CD4-positive, CD25-positive, alpha-beta regulatory T cell (primary cell): ENCODE data around the gene TREML2. TPM values are rescaled to one million over a fixed set of nuclear protein-coding genes. Genes with fewer than 3 reads are reported as not detected.
A peak's percentile ranks its signal among the peaks of the same experiment; 100 is the strongest.
"Not testable (repeated sequence)": the region's sequence is repeated elsewhere in the genome, so short reads cannot be mapped to it uniquely, and the experiment has no call there.

Experiments used
- ATAC-seq, 2 donors: fragments of 150-1000 bp; cut with Tn5 transposase; one replicate each; pipeline ENCODE4 v1.10.0; 2021; ENCODE audit warnings: low read depth in 2 of 2, moderate number of reproducible peaks in 2 of 2, moderate library complexity in 1 of 2
- DNase-seq, 3 donors: peaks; one replicate each; pipeline versions ENCODE4 v3.0.0 to v3.0.0-alpha.2; 2012 to 2022; ENCODE audit warnings: mixed read lengths in 1 of 3
- H3K27ac ChIP-seq: one replicate; pipeline ENCODE4 v1.7.0; 2013; ENCODE audit warnings: mild to moderate bottlenecking, low read length; ENCODE audit not compliant: insufficient read depth, poor library complexity, severe bottlenecking
- H3K27me3 ChIP-seq: one replicate; pipeline ENCODE4 v1.7.0; 2013; ENCODE audit warnings: low read length; ENCODE audit not compliant: control insufficient read depth, insufficient read depth
- H3K36me3 ChIP-seq: one replicate; pipeline ENCODE4 v1.7.0; 2013; ENCODE audit warnings: mild to moderate bottlenecking, low read length, moderate library complexity; ENCODE audit not compliant: control insufficient read depth, insufficient read depth
- H3K4me1 ChIP-seq: 2 replicates; pipeline ENCODE4 v1.7.0; 2013; ENCODE audit warnings: mild to moderate bottlenecking, low read length; ENCODE audit not compliant: insufficient read depth, control insufficient read depth, poor library complexity, severe bottlenecking
- H3K4me3 ChIP-seq: one replicate; pipeline ENCODE4 v1.7.0; 2013; ENCODE audit warnings: low read depth, mild to moderate bottlenecking, low read length, moderate library complexity
- H3K9me3 ChIP-seq, 2 experiments: 1 replicate in 1 of 2; 2 replicates in 1 of 2; pipeline ENCODE4 v1.7.0; 2013; ENCODE audit warnings: low read length in 2 of 2, mild to moderate bottlenecking in 1 of 2, moderate library complexity in 1 of 2; ENCODE audit not compliant: control insufficient read depth in 2 of 2
- H3K27ac Mint-ChIP-seq, 3 donors: one replicate each; pipeline ENCODE4 v1.8.0; 2020 to 2022; ENCODE audit warnings: mild to moderate bottlenecking in 3 of 3, mixed read lengths in 3 of 3, moderate library complexity in 2 of 3
- H3K27me3 Mint-ChIP-seq: one replicate; pipeline ENCODE4 v1.8.0; 2022; ENCODE audit warnings: mild to moderate bottlenecking, mixed read lengths
- H3K36me3 Mint-ChIP-seq: one replicate; pipeline ENCODE4 v1.8.0; 2020; ENCODE audit warnings: mixed read lengths
- H3K4me1 Mint-ChIP-seq, 4 donors: one replicate each; pipeline ENCODE4 v1.8.0; 2020 to 2022; ENCODE audit warnings: mixed read lengths in 4 of 4, mild to moderate bottlenecking in 1 of 4
- H3K4me3 Mint-ChIP-seq, 4 donors: one replicate each; pipeline ENCODE4 v1.8.0; 2020 to 2022; ENCODE audit warnings: mild to moderate bottlenecking in 4 of 4, mixed read lengths in 4 of 4, moderate library complexity in 3 of 4
- H3K9me3 Mint-ChIP-seq, 7 donors: one replicate each; pipeline ENCODE4 v1.8.0; 2020 to 2022; ENCODE audit warnings: mixed read lengths in 7 of 7, mild to moderate bottlenecking in 3 of 7, moderate library complexity in 2 of 7
- polyA plus RNA-seq, 4 donors: library from polyadenylated mRNA; unstranded; fragments of 300-500 nt; fragmentation: Illumina TruSeq; gene quantifications; one replicate each; pipeline ENCODE4 v1.2.3, GENCODE V29; 2021
- total RNA-seq: library from RNA; stranded (reverse); gene quantifications from one replicate; pipeline ENCODE4 v1.2.3, GENCODE V29; 2022

TREML2 gene, protein sequence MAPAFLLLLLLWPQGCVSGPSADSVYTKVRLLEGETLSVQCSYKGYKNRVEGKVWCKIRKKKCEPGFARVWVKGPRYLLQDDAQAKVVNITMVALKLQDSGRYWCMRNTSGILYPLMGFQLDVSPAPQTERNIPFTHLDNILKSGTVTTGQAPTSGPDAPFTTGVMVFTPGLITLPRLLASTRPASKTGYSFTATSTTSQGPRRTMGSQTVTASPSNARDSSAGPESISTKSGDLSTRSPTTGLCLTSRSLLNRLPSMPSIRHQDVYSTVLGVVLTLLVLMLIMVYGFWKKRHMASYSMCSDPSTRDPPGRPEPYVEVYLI
- 1.7 TPM for total RNA-seq
- 1 to 10 TPM in 3 of 4 donors, under 1 TPM in 1; 0.64 to 1.7 (median 1.4) TPM for polyA plus RNA-seq

DNA sequence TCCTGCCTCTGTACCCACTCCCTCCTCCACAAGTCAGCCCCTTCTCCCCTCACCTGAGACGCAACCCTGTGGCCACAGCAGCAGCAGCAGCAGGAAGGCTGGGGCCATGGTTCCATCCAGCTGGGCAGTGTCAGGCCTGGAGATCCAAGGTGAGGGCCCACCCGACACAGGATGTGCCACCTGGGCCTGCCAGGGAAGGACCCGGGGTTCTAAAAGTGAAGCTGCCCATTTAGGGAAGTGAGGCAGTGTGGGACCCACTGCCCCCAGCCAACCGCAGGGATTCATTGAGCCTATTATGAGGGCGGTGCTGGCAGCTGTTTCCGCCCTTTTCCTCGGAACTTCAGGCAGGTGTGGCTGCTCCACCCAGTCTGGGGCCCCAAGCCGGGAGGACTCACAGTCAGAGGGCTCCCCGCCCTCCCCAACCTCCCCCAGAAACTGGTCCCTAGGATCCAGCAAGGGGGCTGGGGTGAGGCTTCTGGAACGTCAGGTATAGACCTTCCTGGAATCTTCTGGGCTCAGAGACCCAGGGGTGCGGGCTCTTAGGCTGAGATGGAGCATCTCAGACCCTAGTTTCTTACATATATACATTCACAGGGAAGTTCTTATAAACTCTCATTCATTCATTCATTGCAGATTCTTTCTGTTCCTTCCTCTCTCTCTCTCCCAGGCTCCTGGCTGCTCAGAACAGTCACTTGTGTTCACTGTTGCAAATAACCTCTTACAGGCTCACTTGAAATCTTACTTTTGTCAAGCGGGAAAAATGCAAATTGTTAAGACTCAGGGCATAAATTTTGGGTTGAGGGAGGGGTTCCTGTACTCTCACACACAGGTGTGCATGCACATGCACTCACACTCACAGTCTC is at the start of gene TREML2:
TREML2 (minus strand) TSS at position 249 of the 863 bp plus-strand sequence; CDS start at position 108, 141 bp downstream.
- Histone ChIP-seq H3K36me3 (no peaks in the 10 kb centered on the region), H3K9me3 (no peaks in the 10 kb centered on the region), H3K27me3 (no peaks in the 10 kb centered on the region), H3K4me3 (peak within 1 kb of the TSS; percentile 64), H3K27ac (peak within 1 kb of the TSS; percentile 91), H3K4me1 (peaks cover 49% of the 10 kb centered on the region)
- Mint-ChIP-seq H3K36me3 (peaks cover 7% of the 10 kb centered on the region), H3K9me3 (no peaks in the 10 kb centered on the region), H3K27ac (peak within 1 kb of the TSS; percentile 98 to 99 (median 98)), H3K4me3 (peak within 1 kb of the TSS; percentile 67 to 86 (median 84)), H3K27me3 (peaks cover 5% of the 10 kb centered on the region), H3K4me1 (peaks cover 5 to 81% (median 59%) of the 10 kb centered on the region in 4 donors)
- peak; percentile 10 to 13 for ATAC-seq
- DNase-seq: peak in 1 of 3 donors; percentile 82

DNA sequence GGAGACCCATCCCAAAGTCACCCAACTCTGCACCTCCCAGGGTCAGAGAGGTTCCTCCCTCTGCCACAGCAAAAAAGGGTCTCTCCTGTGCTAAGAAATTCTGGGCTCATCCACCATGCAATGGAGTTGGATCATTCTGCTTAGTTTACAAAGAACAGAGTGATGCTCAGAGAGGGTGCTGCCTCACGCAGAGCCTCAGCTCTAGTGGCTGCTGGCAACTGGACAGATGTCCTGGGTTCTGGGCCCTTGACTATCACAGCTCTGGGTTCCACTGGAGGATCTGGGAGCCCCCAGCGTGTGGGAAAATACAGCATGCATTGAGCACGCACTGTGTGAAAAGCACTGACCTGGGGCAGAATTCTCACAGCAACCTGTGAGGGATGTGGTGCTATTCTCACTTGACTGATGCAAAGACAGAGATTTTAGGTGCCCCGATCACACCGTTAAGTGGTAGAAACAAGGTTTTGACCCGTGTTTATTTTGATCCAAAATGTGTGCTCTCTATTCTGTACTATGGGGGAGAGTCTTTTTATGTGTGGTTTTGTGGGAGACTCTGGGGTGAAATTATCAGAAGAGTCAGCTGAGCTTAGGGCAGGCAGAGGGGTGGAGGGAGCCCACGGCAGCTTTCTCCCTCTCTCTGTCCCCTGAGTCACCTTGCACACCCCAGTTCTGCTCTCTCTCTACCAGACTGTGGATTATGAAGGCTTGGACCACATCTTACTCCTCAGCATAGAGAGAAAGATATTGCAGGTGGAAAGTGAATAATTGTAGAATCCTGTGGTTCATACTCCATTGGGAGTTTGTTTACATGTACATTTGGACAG is 47.1 kb upstream of the TREML2 start:
- Mint-ChIP-seq H3K27me3 (peaks cover 24% of the 10 kb centered on the region), H3K4me3 (no peak overlapping the region), H3K36me3 (no peaks in the 10 kb centered on the region), H3K9me3 (peaks cover 0 to 5% (median 0%) of the 10 kb centered on the region in 7 donors), H3K4me1 (peaks cover 0 to 15% (median 2%) of the 10 kb centered on the region in 4 donors), H3K27ac (peak overlapping the region in 2 of 3 donors; percentile 49 to 76)
- no peak overlapping the region for H3K4me3 ChIP-seq
- no peaks in the 10 kb centered on the region for H3K9me3 ChIP-seq
- no peak overlapping the region for H3K27ac ChIP-seq
- DNase-seq (no peak), ATAC-seq (no peak)
- H3K4me1 ChIP-seq: no peaks in the 10 kb centered on the region
- H3K27me3 ChIP-seq: peaks cover 4% of the 10 kb centered on the region
- H3K36me3 ChIP-seq: no peaks in the 10 kb centered on the region

DNA sequence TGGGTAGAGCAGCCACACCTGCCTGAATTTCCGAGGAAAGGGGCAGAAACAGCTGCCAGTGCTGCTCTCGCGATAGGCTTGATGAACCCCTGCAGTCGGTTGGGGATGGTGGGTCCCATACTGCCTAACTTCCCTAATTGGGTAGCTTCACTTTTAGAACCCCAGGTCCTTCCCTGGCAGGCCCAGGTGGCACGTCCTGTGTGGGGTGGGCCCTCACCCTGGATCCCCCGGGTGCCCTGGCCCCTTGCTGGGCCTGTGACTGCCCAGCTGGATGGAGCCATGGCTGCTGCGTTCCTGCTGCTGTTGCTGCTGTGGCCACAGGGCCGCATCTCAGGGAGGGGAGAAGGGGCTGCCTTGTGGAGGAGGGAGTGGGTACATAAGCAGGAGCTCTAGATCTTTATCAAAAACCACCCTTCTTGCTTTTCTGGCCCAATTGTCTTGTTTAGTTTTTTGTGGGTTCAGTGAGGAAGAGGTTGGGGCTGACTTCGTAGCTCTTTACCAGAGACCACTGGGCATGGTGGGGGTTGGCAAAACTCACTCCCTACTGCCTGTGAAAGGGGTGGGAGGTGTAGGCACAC is 46.4 kb upstream of the TREML2 start:
- no peaks in the 10 kb centered on the region for H3K9me3 ChIP-seq
- ATAC-seq (no peak), DNase-seq (no peak)
- H3K4me3 Mint-ChIP-seq: no peak overlapping the region
- peaks cover 27% of the 10 kb centered on the region for H3K27me3 Mint-ChIP-seq
- H3K36me3 ChIP-seq: no peaks in the 10 kb centered on the region
- no peaks in the 10 kb centered on the region for H3K4me1 ChIP-seq
- H3K27ac Mint-ChIP-seq: peak overlapping the region in 1 of 3 donors; percentile 76
- H3K27ac ChIP-seq: no peak overlapping the region
- peaks cover 2% of the 10 kb centered on the region for H3K27me3 ChIP-seq
- H3K36me3 Mint-ChIP-seq: no peaks in the 10 kb centered on the region
- H3K4me1 Mint-ChIP-seq: peaks cover 0 to 15% (median 2%) of the 10 kb centered on the region in 4 donors
- H3K4me3 ChIP-seq: no peak overlapping the region
- peaks cover 0 to 5% (median 0%) of the 10 kb centered on the region in 7 donors for H3K9me3 Mint-ChIP-seq

DNA sequence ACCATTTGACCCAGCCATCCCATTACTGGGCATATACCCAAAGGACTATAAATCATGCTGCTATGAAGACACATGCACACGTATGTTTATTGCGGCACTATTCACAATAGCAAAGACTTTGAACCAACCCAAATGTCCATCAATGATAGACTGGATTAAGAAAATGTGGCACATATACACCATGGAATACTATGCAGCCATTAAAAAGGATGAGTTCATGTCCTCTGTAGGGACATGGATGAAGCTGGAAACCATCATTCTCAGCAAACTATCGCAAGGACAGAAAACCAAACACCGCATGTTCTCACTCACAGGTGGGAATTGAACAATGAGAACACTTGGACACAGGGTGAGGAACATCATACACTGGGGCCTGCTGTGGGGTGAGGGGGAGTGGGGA is 45.6 kb upstream of the TREML2 start:
- not testable (repeated sequence) for H3K4me3 ChIP-seq, H3K36me3 Mint-ChIP-seq, H3K27ac ChIP-seq, H3K9me3 Mint-ChIP-seq, H3K27me3 ChIP-seq, H3K9me3 ChIP-seq, DNase-seq, H3K4me3 Mint-ChIP-seq, H3K27ac Mint-ChIP-seq, H3K36me3 ChIP-seq, ATAC-seq, H3K4me1 ChIP-seq
- Mint-ChIP-seq H3K27me3 (peaks cover 31% of the 10 kb centered on the region), H3K4me1 (peaks cover 0 to 15% (median 2%) of the 10 kb centered on the region in 4 donors)

DNA sequence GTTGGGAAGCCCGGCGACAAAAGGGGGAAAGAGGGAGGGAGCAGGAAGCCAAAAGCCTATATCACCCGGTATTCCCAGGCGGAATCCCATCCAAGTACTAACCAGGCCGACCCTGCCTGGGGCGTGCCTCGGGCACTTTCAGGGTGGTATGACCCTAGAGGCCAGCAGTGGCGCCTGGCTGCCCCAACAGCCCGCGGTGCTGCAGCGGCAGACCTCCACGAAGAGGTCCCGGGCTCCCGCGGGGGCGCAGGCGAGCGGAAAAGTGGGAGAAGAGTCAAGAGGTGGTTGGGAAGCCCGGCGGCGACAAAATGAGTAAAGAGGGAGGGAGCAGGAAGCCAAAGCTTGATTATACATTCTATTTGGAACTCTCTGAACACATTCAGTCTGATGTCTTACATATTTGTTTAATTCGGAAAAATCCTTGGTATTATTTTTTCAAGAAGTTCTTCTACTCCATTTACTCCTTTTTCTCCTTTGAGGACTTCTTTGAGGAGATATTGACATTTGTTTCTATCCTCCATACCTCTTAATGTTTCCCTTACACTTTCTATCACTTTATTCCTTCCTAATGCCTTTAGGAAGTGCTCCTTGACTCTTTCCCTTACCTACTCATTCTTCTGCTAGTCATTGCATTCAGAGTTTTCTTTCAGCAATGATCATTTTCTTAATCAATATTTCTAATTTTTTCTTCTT is 38.7 kb upstream of the TREML2 start:
- ATAC-seq: no peak
- Mint-ChIP-seq H3K36me3 (no peaks in the 10 kb centered on the region), H3K9me3 (peaks cover 0 to 4% (median 0%) of the 10 kb centered on the region in 7 donors), H3K27me3 (peaks cover 75% of the 10 kb centered on the region), H3K4me1 (peaks cover 0 to 4% (median under 1%) of the 10 kb centered on the region in 4 donors), H3K27ac (no peak overlapping the region), H3K4me3 (no peak overlapping the region)
- Histone ChIP-seq H3K9me3 (no peaks in the 10 kb centered on the region), H3K4me3 (no peak overlapping the region), H3K27me3 (peaks cover 11% of the 10 kb centered on the region), H3K36me3 (no peaks in the 10 kb centered on the region), H3K4me1 (no peaks in the 10 kb centered on the region), H3K27ac (no peak overlapping the region)
- no peak for DNase-seq

DNA sequence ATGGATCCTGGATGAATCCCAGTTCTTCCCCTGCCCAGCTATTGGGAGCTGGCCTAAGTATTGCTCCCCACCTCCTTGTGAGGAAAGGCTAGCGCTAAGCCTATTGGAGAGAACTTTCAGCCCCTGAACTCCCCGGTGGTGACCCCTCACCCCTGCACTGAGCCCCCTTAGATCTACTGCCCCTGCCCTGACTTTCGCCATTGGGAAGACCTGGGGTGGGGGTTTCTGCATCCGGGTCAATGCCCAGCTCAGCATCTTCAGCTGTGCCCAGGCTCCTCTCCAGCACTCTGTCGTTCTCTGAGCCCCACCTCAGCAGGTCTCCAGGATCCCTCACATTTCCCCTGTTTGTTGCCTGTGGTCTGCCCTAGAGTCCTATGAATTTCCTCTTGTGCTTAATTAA is 36.2 kb upstream of the TREML2 start:
- Histone ChIP-seq H3K27me3 (peaks cover 11% of the 10 kb centered on the region), H3K9me3 (no peaks in the 10 kb centered on the region), H3K4me1 (no peaks in the 10 kb centered on the region), H3K27ac (no peak overlapping the region), H3K36me3 (no peaks in the 10 kb centered on the region), H3K4me3 (no peak overlapping the region)
- Mint-ChIP-seq H3K4me1 (peaks cover 0 to 4% (median 0%) of the 10 kb centered on the region in 4 donors), H3K27me3 (peaks cover 54% of the 10 kb centered on the region), H3K4me3 (no peak overlapping the region), H3K27ac (no peak overlapping the region), H3K36me3 (no peaks in the 10 kb centered on the region), H3K9me3 (peaks cover 0 to 4% (median 0%) of the 10 kb centered on the region in 7 donors)
- DNase-seq (no peak), ATAC-seq (no peak)
